ENCODE measurements around the gene PLPP1.

GRCh38 chr5:55517804-55518203, 17.0 kb downstream of the PLPP1 start:
- TF ChIP-seq CTCF (IDR thresholded peaks at IDR 0.05; ENCODE audit: low read depth, low read length) (no peak), EZH2phosphoT487 (IDR thresholded peaks at IDR 0.05; ENCODE audit: low read depth) (no peak)

Data from OCI-LY3 (cell line).